RWPE1 (cell line): ENCODE results near the gene TALDO1.

ENCODE experiments used
- CTCF ChIA-PET: fragments of 350-600 bp; sonication (Branson Sonifier 250); formaldehyde crosslinking; extraction: SDS; loops from one replicate; lab custom pipeline; 2021; lab: Yijun Ruan, JAX
- POLR2A ChIA-PET: fragments of 400-600 bp; formaldehyde crosslinking; extraction: SDS; loops from one replicate; lab custom pipeline; 2020; ENCODE audit warnings: antibody characterized with exemption; ENCODE audit not compliant: low non-redundant PET; lab: Yijun Ruan, JAX
- DNase-seq: peaks from one replicate; pipeline ENCODE4 v3.0.0; 2012; ENCODE audit warnings: low spot score
- H3K27ac ChIP-seq: fragments of 450-650 bp; 2 replicates; pipeline ENCODE4 v1.5.1; 2017
- CTCF ChIP-seq: fragments of 450-650 bp; conservative IDR thresholded peaks from 2 replicates; pipeline ENCODE4 v1.5.1; 2017; ENCODE audit warnings: low read depth, mild to moderate bottlenecking

The TALDO1 gene

GRCh38 chr11:721741-722345 is 25.4 kb upstream of the TALDO1 start:
- TF ChIP-seq CTCF = no peak
- peak overlapping the region; percentile 37; the same call in 1 of the 2 replicates for H3K27ac ChIP-seq
- CTCF ChIA-PET = interaction anchor here (0.5 to 2.8 kb wide), 2 partner anchors 26 to 44 kb away, joined by 3 to 18 read pairs; partner anchors contain the start of genes DEAF1 and TMEM80
- POLR2A ChIA-PET = interaction anchor here (0.6 kb wide), 1 partner anchor 24 kb away, joined by 3 read pairs; no protein-coding TSS in a partner anchor
- no peak for DNase-seq

GRCh38 chr11:722346-722811 is 24.9 kb upstream of the TALDO1 start:
- ChIA-PET CTCF (interaction anchor here (0.5 to 2.8 kb wide), 4 partner anchors 19 to 43 kb away, joined by 3 to 18 read pairs (median 4); partner anchors contain the start of genes DEAF1 and TMEM80), POLR2A (interaction anchor here (0.5 to 0.6 kb wide), 2 partner anchors 17 to 25 kb away, joined by 3 read pairs; no protein-coding TSS in a partner anchor)
- peak overlapping the region; percentile 37; the same call in 1 of the 2 replicates for H3K27ac ChIP-seq
- no peak for TF ChIP-seq CTCF
- DNase-seq = no peak

GRCh38 chr11:723120-723883 is 24.0 kb upstream of the TALDO1 start:
- no peak for DNase-seq
- CTCF ChIA-PET = interaction anchor here (0.6 to 2.8 kb wide), 6 partner anchors 17 to 120 kb away, joined by 3 to 18 read pairs (median 4); partner anchors contain the start of genes DEAF1, EPS8L2 and TMEM80
- POLR2A ChIA-PET = interaction anchor here (0.7 kb wide), 1 partner anchor 26 kb away, joined by 4 read pairs; no protein-coding TSS in a partner anchor
- TF ChIP-seq CTCF = peak; percentile 67
- peak overlapping the region; percentile 94 for H3K27ac ChIP-seq

- POLR2A ChIA-PET = interaction anchor here (0.7 to 0.8 kb wide), 3 partner anchors 18 to 27 kb away, joined by 3 to 10 read pairs (median 4); partner anchors contain the start of gene TALDO1
- DNase-seq = no peak
- H3K27ac ChIP-seq = peak overlapping the region; percentile 94
- TF ChIP-seq CTCF = no peak
- CTCF ChIA-PET = interaction anchor here (0.6 to 2.8 kb wide), 6 partner anchors 23 to 246 kb away, joined by 3 to 18 read pairs (median 4); partner anchors contain the start of genes DEAF1 and TMEM80
Observed at GRCh38 chr11:724049-724777, 23.1 kb upstream of the TALDO1 start.

GRCh38 chr11:724778-725386 is 22.4 kb upstream of the TALDO1 start:
- TF ChIP-seq CTCF = no peak
- ChIA-PET POLR2A (interaction anchor here (0.7 to 0.8 kb wide), 2 partner anchors 18 to 22 kb away, joined by 3 to 10 read pairs; partner anchors contain the start of gene TALDO1), CTCF (interaction anchor here (0.6 to 2.8 kb wide), 3 partner anchors 23 to 245 kb away, joined by 3 to 18 read pairs (median 3); partner anchors contain the start of genes DEAF1 and TMEM80)
- no peak for DNase-seq
- peak overlapping the region; percentile 94 for H3K27ac ChIP-seq
